ENCODE measurements around the gene TSPAN9.

DNA sequence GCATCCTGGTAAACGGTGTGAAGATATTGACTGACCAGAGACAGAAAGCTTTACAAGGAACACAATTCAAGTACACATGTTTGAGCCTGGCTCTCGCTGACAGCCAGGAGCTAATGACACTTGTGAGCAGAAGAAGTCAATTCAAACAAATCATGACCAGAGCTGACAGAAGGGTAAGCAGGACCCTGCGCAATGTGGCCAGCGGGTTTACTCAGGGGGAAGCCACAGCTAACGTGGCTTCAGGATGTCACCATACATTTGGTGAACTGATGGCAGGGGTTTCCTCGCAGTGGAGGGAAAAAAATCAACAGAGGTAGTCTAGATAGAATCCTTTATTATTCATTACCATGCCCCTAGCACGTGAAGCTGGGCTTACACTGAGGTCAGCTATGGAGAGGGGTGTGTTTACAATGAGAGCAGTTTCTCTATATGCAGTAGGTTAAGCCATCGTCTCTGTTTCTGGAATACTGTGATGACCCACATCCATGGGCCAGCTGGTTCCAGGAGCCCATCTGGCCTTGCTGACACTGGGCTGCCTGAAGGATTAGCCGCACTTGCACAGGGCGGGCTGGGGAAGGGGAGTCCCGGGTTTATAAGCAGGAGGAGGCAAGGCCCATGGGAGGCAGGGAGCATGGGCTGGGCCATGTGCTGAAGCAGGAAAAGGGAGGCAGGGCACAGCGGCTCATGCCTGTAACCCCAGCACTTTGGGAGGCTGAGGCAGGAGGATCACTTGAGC lies 215.7 kb downstream of the TSPAN9 start:
- TF ChIP-seq, protein P1, sequence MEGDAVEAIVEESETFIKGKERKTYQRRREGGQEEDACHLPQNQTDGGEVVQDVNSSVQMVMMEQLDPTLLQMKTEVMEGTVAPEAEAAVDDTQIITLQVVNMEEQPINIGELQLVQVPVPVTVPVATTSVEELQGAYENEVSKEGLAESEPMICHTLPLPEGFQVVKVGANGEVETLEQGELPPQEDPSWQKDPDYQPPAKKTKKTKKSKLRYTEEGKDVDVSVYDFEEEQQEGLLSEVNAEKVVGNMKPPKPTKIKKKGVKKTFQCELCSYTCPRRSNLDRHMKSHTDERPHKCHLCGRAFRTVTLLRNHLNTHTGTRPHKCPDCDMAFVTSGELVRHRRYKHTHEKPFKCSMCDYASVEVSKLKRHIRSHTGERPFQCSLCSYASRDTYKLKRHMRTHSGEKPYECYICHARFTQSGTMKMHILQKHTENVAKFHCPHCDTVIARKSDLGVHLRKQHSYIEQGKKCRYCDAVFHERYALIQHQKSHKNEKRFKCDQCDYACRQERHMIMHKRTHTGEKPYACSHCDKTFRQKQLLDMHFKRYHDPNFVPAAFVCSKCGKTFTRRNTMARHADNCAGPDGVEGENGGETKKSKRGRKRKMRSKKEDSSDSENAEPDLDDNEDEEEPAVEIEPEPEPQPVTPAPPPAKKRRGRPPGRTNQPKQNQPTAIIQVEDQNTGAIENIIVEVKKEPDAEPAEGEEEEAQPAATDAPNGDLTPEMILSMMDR (IDR thresholded peaks at IDR 0.05; ENCODE audit: insufficient read depth, low read depth, low read length): no peak
- no peak for TF ChIP-seq EZH2 (IDR thresholded peaks at IDR 0.05; ENCODE audit: insufficient read depth, low read length)
